Activated T-helper 1 cell treated with anti-CD3 and anti-CD28 coated beads, Interleukin-12 subunit alpha, Interleukin-12 subunit beta, Interleukin-2, Interleukin-4 antibody, amounts not matched to agents 30 ng/mL and 10 ng/mL and 1 ng/mL, durations not matched to agents 14 hours and 24 hours and 36 hours (primary cell): ENCODE results near the gene GNAO1. TPM values are rescaled to one million over a fixed set of nuclear protein-coding genes. Genes with fewer than 3 reads are reported as not detected.

Experiments used
- DNase-seq: peaks from one replicate; pipeline ENCODE4 v3.0.0; 2021; ENCODE audit warnings: low spot score
- H3K27ac Mint-ChIP-seq: one replicate; pipeline ENCODE4 v1.8.0; 2021; ENCODE audit warnings: mild to moderate bottlenecking, mixed read lengths
- H3K27me3 Mint-ChIP-seq: one replicate; pipeline ENCODE4 v1.8.0; 2022; ENCODE audit warnings: mild to moderate bottlenecking, moderate library complexity, mixed read lengths; ENCODE audit not compliant: insufficient read depth
- H3K36me3 Mint-ChIP-seq: one replicate; pipeline ENCODE4 v1.8.0; 2021; ENCODE audit warnings: low read depth, mixed read lengths
- H3K4me1 Mint-ChIP-seq: one replicate; pipeline ENCODE4 v1.8.0; 2021; ENCODE audit warnings: low read depth, mixed read lengths
- H3K4me3 Mint-ChIP-seq: one replicate; pipeline ENCODE4 v1.8.0; 2021; ENCODE audit warnings: mild to moderate bottlenecking, moderate library complexity, mixed read lengths
- H3K9me3 Mint-ChIP-seq: one replicate; pipeline ENCODE4 v1.8.0; 2021; ENCODE audit warnings: mixed read lengths
- intact Hi-C: fragments of 100-400 bp; cut with micrococcal nuclease; formaldehyde crosslinking; loops from one replicate; pipeline ENCODE4 v1.15.1; 2024
- total RNA-seq: library from RNA; stranded (reverse); gene quantifications from 2 replicates; pipeline ENCODE4 v1.2.3, GENCODE V29; 2022

The GNAO1 gene
- total RNA-seq, 1 donor from 2014 or later = 1.7 TPM

- Mint-ChIP-seq H3K27me3 (peaks cover 16% of the 10 kb centered on the region), H3K36me3 (peaks cover 1% of the 10 kb centered on the region), H3K4me1 (peaks cover 26% of the 10 kb centered on the region), H3K9me3 (no peaks in the 10 kb centered on the region), H3K4me3 (no peak overlapping the region), H3K27ac (no peak overlapping the region)
- intact Hi-C loops = no loop called here
- no peak for DNase-seq
Observed at GRCh38 chr16:56265184-56265583, 73.9 kb downstream of the GNAO1 start.

GRCh38 chr16:56265746-56266145, 74.5 kb downstream of the GNAO1 start:
- Mint-ChIP-seq H3K4me1 (peaks cover 26% of the 10 kb centered on the region), H3K36me3 (peaks cover 1% of the 10 kb centered on the region), H3K9me3 (no peaks in the 10 kb centered on the region), H3K27me3 (peaks cover 16% of the 10 kb centered on the region), H3K4me3 (no peak overlapping the region), H3K27ac (no peak overlapping the region)
- intact Hi-C loops = no loop called here
- no peak for DNase-seq

- Mint-ChIP-seq H3K27ac (no peak overlapping the region), H3K27me3 (peaks cover 14% of the 10 kb centered on the region), H3K4me3 (no peak overlapping the region), H3K36me3 (peaks cover 1% of the 10 kb centered on the region), H3K4me1 (peaks cover 17% of the 10 kb centered on the region), H3K9me3 (no peaks in the 10 kb centered on the region)
- intact Hi-C loops = no loop called here
- no peak for DNase-seq
Observed at GRCh38 chr16:56266641-56267607, 75.6 kb downstream of the GNAO1 start.

- DNase-seq = no peak
- H3K27ac Mint-ChIP-seq = no peak overlapping the region
- H3K27me3 Mint-ChIP-seq = peaks cover 17% of the 10 kb centered on the region
- no peaks in the 10 kb centered on the region for H3K9me3 Mint-ChIP-seq
- no peak overlapping the region for H3K4me3 Mint-ChIP-seq
- peaks cover 8% of the 10 kb centered on the region for H3K4me1 Mint-ChIP-seq
- intact Hi-C loops = no loop called here
- peaks cover under 1% of the 10 kb centered on the region for H3K36me3 Mint-ChIP-seq
Observed at GRCh38 chr16:56267888-56268287, 76.6 kb downstream of the GNAO1 start.

- H3K27me3 Mint-ChIP-seq = peaks cover 21% of the 10 kb centered on the region
- H3K27ac Mint-ChIP-seq = no peak overlapping the region
- no peak overlapping the region for H3K4me3 Mint-ChIP-seq
- no peaks in the 10 kb centered on the region for H3K4me1 Mint-ChIP-seq
- no peak for DNase-seq
- intact Hi-C loops = no loop called here
- H3K9me3 Mint-ChIP-seq = no peaks in the 10 kb centered on the region
- H3K36me3 Mint-ChIP-seq = no peaks in the 10 kb centered on the region
Observed at GRCh38 chr16:56268799-56269198, 77.5 kb downstream of the GNAO1 start.

GRCh38 chr16:56269281-56269680, 78.0 kb downstream of the GNAO1 start:
- no peaks in the 10 kb centered on the region for H3K36me3 Mint-ChIP-seq
- no peak overlapping the region for H3K4me3 Mint-ChIP-seq
- no peaks in the 10 kb centered on the region for H3K4me1 Mint-ChIP-seq
- H3K27me3 Mint-ChIP-seq = peaks cover 21% of the 10 kb centered on the region
- no peaks in the 10 kb centered on the region for H3K9me3 Mint-ChIP-seq
- DNase-seq = no peak
- H3K27ac Mint-ChIP-seq = no peak overlapping the region
- intact Hi-C loops = no loop called here

- Mint-ChIP-seq H3K27ac (no peak overlapping the region), H3K4me1 (no peaks in the 10 kb centered on the region), H3K27me3 (peaks cover 28% of the 10 kb centered on the region), H3K4me3 (no peak overlapping the region), H3K36me3 (no peaks in the 10 kb centered on the region), H3K9me3 (no peaks in the 10 kb centered on the region)
- no peak for DNase-seq
- intact Hi-C loops = no loop called here
Observed at GRCh38 chr16:56269811-56270684, 78.8 kb downstream of the GNAO1 start.

- intact Hi-C loops = no loop called here
- Mint-ChIP-seq H3K36me3 (no peaks in the 10 kb centered on the region), H3K27me3 (peaks cover 30% of the 10 kb centered on the region), H3K9me3 (no peaks in the 10 kb centered on the region), H3K27ac (no peak overlapping the region), H3K4me3 (no peak overlapping the region), H3K4me1 (no peaks in the 10 kb centered on the region)
- no peak for DNase-seq
Observed at GRCh38 chr16:56270828-56271227, 79.5 kb downstream of the GNAO1 start.

- Mint-ChIP-seq H3K4me3 (no peak overlapping the region), H3K27me3 (peaks cover 37% of the 10 kb centered on the region), H3K9me3 (no peaks in the 10 kb centered on the region), H3K27ac (no peak overlapping the region), H3K4me1 (no peaks in the 10 kb centered on the region), H3K36me3 (no peaks in the 10 kb centered on the region)
- intact Hi-C loops = no loop called here
- no peak for DNase-seq
Observed at GRCh38 chr16:56272583-56272894, 81.2 kb downstream of the GNAO1 start.

GRCh38 chr16:56273615-56274014, 82.3 kb downstream of the GNAO1 start:
- no peak overlapping the region for H3K27ac Mint-ChIP-seq

GRCh38 chr16:56274369-56274768, 83.1 kb downstream of the GNAO1 start:
- no peak overlapping the region for H3K4me3 Mint-ChIP-seq
- peaks cover 9% of the 10 kb centered on the region for H3K4me1 Mint-ChIP-seq
- DNase-seq = no peak
- peaks cover 36% of the 10 kb centered on the region for H3K27me3 Mint-ChIP-seq
- no peaks in the 10 kb centered on the region for H3K36me3 Mint-ChIP-seq
- intact Hi-C loops = no loop called here
- H3K9me3 Mint-ChIP-seq = no peaks in the 10 kb centered on the region
- no peak overlapping the region for H3K27ac Mint-ChIP-seq

More at GRCh38 chr16:56273615-56274014, 82.3 kb downstream of the GNAO1 start:
- Mint-ChIP-seq H3K36me3 (no peaks in the 10 kb centered on the region), H3K27me3 (peaks cover 37% of the 10 kb centered on the region), H3K4me1 (peaks cover 2% of the 10 kb centered on the region), H3K9me3 (no peaks in the 10 kb centered on the region), H3K4me3 (no peak overlapping the region)
- intact Hi-C loops = no loop called here
- DNase-seq = no peak

- intact Hi-C loops = loop anchor here (5.0 kb wide), 1 partner anchor 78 kb away; no protein-coding TSS in a partner anchor
- H3K36me3 Mint-ChIP-seq = peaks cover 1% of the 10 kb centered on the region
- H3K4me1 Mint-ChIP-seq = peaks cover 17% of the 10 kb centered on the region
- H3K27ac Mint-ChIP-seq = no peak overlapping the region
- no peak for DNase-seq
- H3K9me3 Mint-ChIP-seq = no peaks in the 10 kb centered on the region
- H3K27me3 Mint-ChIP-seq = peaks cover 33% of the 10 kb centered on the region
- H3K4me3 Mint-ChIP-seq = no peak overlapping the region
Observed at GRCh38 chr16:56275076-56275475, 83.8 kb downstream of the GNAO1 start.

GRCh38 chr16:56275801-56276200, 84.5 kb downstream of the GNAO1 start:
- peaks cover 22% of the 10 kb centered on the region for H3K4me1 Mint-ChIP-seq
- H3K4me3 Mint-ChIP-seq = no peak overlapping the region
- intact Hi-C loops = loop anchor here (5.0 kb wide), 1 partner anchor 78 kb away; no protein-coding TSS in a partner anchor
- no peaks in the 10 kb centered on the region for H3K9me3 Mint-ChIP-seq
- H3K36me3 Mint-ChIP-seq = peaks cover 4% of the 10 kb centered on the region
- DNase-seq = no peak
- peaks cover 33% of the 10 kb centered on the region for H3K27me3 Mint-ChIP-seq
- H3K27ac Mint-ChIP-seq = no peak overlapping the region
